TTC549 (cell line): ENCODE results near the gene STIMATE.

Experiments used
- FAIRE-seq: peaks from 2 replicates; lab custom pipeline; 2012; peaks lifted over from hg19 to GRCh38; lab: Jason Lieb, UNC

The STIMATE gene

DNA sequence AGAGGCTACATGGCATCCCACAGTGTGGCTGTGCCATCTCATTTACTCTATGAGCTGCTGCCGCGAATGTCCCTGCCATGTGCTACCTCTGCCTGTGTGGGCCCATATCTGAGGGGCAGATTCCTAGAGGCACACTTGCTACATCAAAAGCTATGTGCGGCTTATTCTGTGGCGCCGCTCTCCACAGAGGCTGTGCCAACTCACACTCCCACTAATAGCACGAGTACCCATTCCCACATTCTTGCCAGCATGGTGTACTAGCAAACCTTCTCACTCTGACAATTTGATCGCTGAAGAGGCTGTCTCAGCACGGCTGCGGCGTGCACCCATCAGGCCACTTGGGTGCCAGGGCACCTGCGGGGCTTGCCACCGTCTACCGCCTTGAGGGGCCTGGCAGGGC lies 31.4 kb downstream of the STIMATE start:
- FAIRE-seq: no peak

DNA sequence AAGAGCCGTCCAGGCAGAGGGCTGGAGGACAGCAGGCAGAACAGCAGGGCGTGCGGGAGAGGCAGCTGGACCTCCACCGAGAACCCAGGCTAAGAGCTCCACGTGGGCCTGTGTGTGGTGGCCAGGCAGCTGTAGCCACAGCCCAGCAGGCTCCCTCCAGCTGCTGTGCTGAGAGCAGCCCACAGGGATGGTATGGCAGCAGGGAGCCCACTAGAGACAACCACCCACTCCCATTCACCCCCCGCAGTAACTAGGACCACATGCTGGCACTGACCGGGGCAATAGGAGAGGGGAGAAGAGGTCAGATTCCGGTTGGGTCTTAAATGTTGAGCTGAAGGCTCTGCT lies 37.0 kb downstream of the STIMATE start:
- FAIRE-seq: no peak

DNA sequence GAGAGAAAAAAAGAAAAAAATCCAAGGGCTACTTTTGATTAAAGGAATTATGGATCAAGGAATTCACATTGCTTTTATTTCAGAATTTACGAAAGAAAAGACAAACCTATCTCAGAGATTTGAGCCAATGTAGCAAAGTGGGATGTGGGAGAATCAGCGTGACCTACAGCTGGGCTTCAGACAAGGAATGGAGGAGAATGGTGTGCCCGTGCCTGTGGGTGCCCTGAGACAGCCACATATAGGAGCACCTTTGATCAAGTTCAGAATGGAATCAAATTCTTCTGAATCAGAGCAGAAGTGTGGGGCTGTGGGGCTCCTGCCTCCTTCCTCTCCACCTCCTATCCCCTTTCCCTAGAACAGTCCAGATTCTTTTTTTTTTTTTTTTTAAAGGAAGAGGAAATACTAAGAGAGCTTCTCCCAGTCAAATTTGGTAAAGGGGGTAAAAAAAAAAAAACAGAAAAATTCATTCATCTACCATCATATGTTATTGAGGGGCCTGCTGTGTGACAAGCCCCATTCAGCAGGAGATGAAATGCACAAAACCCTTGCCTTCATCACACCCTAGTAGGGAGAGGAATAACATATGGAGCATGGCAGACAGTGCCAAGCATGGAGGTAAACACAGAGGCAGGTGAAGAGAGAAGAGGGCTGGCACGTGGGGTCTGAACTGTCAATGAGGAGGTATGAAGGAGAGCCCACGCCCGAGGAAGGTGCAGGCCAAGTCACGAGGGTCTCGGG lies 37.5 kb downstream of the STIMATE start:
- FAIRE-seq: no peak

DNA sequence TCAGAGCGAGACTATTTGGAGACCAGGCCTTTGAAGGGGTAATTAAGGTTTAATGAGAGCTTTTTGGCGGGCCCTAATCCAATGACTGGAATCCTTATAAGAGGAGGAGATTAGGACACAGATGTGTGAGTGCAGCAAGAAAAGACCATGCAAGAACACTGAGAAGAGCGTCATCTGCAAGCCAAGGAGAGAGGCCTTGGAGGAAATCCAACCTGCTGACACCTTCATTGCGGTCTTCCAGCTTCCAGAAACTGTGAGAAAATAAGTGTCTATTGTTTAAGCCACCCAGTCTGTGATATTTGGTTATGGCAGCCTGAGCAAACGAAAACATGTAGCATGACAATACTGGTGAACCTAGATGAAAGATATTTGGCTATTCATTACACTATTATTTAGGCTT lies 39.5 kb downstream of the STIMATE start:
- FAIRE-seq: no peak

DNA sequence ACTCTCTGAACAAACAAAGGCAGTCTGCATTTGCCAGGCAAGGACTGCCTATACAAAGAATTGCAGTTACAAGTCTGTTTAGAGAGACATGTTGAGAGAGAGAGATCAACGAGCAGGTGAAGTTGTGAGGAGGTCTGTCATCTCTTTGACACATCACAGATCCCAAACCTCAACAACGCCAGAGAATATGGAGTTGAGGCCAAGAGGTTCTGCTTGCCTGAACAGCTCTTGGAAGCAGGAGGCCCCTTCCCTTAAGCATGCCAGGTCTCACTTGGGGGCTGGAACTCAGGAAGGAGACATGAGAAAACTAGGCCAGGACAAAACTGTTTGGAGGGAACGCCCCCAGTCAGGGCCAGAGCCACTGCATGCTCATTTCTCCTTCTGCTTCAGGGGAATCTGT lies 40.2 kb downstream of the STIMATE start:
- no peak for FAIRE-seq

DNA sequence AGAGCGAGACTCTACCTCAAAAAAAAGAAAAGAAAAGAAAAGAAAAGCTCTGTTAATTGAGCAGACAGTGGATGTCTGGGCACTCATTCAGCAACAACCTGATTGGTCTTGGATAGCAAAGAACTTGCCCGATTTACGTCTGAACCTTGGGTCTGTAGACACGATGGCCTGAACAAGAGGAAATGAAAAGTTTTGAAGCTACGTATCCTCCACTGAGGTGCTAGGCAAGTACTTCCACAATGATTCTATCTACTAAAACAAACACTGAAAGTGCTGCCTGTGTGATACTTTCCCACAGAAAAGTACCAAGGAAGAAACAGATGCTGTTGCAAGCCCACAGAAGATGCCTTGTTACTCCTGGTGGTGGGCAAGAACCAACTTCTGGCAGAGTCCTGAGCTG lies 40.7 kb downstream of the STIMATE start:
- no peak for FAIRE-seq

DNA sequence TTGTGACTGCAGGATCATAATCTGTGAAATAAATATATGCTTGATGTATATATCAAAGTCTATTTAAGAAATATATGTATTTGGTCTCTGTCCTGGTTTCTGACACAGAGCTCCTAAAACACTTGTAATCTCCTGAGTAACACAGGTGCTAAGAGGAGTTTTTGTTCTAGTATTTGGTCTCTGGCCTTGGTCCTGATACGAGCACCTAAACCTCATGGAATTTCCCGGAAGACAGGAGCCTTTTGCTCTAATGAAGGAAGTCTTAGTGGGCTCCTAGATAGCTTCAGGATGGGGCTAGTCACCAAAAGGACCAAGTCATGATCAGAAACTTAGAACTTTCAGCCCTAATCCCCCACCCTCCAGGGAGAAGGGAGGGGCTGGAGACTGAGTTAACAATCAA lies 43.3 kb downstream of the STIMATE start:
- no peak for FAIRE-seq

DNA sequence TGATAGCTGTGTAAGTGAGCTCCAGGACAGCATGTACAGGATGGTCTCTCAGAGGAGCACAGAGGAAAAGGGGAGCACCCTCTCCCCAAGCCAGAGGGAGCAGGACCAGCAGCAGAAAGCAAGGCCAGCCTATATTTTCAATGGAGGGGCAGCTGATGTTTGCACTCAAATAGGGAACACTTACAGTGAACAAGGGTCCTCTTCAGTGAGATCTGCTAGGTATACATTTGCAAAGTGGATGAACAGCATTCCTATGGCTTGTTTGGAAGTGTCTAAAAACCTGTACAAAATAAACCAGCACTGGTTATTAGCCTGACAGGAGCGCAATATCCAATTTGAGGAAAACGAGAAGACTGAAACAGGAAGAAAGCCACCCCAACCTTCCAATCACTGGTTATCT lies 44.9 kb downstream of the STIMATE start:
- no peak for FAIRE-seq

DNA sequence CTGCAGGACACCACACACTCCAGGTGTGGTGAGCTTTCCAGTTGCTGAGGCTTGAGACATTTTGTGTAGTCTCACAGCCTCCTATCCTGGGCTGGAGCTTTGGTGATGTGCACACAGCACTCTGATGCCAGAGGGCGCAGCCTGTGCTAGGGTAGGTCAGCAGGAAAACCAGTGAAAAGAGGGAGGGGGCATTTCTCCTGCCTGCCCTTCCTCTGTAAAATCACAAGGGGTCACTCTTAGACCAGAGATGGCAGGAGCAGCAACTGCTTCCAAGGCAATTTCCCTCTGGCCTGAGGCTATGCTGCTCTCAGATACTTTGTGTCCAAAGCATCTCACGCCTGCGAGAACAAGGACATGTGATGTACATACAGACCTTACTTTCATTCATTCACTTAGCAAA lies 46.0 kb downstream of the STIMATE start:
- FAIRE-seq: no peak

DNA sequence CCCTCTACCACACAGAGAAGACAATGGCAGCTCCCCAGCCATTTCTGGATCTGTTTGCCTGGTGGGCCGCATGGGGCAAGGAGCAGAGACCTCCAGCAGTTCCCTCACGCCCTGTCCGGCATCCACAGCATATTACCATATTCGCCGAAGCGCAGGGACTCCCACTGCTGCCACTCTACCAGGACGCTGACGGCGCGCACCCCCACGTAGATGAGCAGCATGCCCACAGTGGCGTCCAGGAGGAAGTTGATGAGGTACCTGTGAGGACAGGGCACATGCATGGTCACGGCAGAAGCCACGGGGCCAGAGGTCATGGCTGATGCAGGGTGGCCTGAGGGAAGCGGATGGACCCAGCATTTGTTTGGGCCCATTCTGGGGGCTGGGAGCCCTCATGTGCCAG lies 47.7 kb downstream of the STIMATE start:
- no peak for FAIRE-seq

DNA sequence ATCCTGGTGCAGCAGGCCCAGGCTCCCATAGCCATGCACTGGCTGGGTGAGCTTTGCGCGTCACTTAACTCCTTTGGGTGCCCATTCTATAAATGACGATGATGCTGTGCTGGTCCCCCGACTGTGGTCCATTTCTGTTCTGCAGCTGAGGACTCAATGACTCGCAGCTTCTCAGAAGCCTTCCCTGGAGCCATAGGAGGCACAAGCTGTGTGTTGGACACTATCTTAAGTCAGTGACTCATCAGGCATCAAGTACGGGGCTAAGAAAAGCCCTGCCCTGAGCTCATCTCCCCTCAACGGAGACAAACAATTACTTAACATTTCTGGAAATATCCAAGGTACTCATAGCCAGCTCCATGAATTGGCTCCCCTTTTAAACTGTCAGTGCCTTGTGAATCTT lies 48.7 kb downstream of the STIMATE start:
- no peak for FAIRE-seq

DNA sequence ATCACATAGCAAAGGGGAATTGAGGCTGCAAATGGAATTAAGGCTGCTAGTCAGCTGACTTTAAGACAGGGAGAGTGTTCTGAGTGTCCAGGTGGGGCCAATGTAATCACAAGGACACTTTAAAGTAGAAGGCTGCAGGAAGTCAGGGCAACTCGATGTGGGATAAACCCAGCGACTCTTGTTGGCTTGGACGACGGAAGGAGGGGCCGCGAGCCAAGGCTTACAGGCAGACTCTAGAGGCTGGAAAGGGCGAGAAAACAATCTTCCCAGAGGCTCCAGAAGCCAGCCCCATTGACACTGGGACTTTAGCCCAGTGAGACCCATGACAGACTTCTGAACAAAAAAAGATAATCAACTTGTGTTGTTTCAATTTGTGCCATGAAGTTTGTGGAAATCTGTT lies 49.6 kb downstream of the STIMATE start:
- FAIRE-seq: no peak

DNA sequence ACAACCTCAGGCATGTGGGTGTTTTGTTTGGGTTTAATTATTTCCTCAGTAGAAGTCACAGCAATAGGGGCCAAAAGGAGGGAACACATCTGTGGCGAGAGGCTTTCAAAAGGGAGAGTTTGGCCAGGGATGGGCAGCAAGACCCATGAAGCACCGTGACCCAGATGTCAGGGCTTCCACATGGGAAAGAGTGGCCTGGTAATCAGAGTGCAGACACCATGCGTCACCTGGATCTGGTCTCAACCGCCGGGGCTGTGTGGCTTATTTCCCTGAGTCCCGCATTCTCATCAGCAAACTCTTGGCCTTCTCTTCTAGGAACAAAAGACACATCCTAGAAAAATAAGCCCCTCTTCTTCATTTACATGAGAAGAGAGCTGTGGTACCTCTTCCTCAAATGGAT lies 50.1 kb downstream of the STIMATE start:
- FAIRE-seq: no peak

DNA sequence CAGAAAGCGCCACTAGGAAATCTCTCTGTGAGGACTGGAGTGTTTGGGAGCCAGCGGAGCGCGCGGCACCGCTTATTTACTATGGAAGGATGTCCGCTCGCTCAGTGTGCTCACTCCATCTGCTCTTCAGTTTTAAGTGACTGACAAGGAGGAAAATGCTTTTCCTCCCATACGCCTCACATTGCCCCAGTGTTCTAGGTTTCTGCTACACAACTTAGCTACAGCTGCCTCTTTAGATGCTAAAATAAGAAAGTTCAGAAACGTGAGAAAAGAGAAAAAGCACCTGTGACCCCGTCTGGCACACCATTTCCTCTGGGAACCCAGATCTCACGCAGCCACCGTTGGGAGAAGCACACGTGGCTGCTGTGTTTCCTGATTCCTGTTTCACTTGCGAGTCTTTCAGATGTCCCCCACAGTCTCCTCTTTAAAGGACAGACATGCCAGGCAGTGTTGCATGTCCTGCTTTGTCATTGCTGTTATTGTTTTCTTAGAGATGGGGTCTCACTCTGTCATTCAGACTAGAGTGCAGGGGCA lies 50.8 kb downstream of the STIMATE start:
- no peak for FAIRE-seq

DNA sequence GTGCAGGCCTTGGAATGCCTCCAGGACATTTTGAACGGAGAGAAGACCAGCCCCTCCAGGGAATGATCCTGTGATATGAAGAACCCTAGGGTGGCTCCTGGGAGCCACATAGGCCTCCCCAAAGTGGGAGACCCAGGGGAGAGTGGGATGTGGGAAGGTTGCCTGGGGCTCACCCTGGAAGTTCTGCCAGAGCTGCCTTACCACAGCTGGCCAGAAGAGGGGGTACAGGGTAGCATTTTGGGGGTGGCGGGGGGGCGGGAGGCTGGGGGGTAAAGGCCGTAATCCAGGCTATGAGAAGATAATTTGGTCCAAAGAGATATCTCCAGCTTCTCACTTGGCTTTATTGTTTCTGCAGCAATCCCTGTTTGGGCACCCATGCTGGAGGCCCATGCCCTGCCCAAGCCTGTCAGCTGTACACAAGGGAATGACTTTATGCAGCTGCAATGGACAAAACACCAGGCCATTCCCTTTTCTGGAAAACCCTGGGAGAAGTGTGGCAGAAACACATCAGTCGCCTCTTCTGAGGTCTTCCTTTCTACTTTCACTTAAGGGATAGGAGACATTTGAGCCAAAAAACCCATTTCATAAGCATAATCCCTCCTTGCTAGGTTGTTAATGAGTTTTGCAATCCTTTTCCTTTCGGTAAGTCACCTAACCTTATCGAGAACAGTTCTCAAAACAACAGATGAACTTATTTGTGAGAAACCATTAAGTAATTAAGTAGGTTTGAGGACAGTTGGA lies 51.5 kb downstream of the STIMATE start:
- FAIRE-seq: no peak

DNA sequence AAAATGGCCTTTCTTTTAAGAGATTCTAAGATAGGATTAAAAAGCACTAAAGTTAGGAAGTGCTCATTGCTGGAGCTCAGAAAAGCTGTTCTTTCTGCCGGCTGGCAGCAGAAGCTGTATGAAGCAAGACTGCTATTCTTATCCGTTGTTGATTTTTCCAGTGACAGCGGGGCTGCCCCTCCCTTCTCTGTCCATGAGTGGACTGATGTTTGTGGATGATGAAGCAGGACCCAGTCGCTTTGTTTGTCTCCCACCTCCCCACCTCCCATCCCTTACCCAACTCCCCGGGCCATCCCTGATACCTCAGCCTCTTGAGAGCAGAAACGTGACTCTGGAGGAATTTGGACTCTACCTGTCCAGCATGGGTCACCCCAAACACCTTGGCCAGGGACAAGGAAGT lies 52.2 kb downstream of the STIMATE start:
- FAIRE-seq: no peak

DNA sequence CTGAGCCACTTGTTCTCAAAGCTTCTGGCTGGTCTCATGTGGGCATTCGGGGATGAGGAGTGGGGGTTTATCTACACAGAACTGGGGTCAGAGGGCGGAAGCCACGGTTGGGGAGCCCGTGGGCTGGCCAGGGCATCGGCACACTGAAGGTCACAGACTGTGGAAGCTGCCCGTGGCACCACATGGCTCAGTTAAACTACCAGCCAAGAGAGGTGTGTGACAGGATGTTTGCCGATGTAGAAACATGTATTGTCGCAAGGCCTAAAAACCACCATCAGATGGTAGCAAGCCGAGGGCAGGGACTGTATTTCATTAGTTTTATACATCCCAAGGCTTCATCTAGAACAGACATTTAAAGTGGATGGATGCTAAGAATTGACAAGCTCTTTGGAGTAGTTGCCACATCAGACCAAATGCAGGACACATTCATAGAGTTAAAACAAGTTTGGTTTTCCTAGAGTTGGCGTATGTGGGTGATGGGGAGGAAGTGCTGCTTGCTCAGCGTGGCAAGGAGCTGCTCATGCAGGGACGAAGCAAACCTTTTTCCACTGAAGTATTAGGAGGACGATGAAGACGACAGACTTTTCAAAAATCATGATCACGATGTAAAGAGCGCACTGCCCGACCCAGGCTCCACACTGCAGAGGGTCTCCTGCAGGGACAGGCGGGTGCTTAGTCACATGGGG lies 52.9 kb downstream of the STIMATE start:
- no peak for FAIRE-seq

DNA sequence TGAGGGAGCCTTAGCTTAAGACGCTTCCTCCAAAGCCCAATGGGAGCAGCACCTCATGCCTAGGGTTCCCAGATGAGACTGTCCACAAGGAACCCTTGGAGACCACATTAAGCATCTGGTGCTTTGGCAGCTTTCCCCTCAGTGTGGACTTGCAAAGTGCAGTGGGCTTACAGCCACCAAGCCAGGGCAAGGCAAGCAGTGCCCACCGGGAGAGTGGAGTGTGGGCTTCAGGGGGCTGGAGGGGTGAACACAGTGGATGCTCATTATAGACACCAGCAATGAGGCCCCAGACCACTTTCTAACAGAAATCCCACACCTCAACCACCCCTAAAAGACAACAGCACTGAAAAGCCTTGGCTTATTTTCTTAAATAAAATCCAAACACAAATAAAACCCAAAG lies 53.5 kb downstream of the STIMATE start:
- no peak for FAIRE-seq

DNA sequence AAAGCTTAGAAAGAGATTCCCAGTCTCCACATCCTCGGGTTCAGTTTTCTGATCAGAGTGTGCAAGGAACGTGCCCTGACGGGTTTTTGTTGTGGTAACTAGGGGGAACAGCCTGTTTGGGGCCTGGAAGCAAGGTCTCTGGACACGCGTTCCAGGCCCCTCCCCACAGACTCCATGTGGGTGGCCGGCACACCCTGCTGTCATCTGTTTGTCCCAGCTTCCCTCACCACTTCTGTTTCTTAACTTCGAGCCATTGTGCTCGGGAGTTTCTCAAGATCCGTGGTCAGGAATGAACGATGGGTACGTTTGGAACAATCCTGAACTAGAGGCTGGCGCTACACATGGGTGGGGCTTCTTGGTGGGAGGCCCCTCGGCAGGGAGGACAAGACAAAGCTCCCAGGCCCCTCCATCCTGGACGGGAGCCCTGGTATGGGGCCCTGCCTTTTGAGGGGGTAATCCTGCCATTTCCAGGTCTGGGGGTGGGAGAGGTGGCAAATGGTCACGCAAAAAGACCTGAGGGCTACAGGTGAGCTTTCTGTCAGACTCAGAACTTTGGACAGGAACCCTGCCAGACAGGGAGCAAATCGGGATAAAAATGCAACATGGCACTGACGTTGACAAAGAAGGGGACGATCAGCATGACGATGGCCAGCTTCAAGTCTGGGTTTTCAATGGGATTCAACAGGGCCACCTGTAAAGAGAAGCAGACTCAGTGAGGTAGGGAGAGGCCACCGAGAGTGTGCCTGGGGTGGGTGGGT lies 54.1 kb downstream of the STIMATE start:
- FAIRE-seq: no peak

DNA sequence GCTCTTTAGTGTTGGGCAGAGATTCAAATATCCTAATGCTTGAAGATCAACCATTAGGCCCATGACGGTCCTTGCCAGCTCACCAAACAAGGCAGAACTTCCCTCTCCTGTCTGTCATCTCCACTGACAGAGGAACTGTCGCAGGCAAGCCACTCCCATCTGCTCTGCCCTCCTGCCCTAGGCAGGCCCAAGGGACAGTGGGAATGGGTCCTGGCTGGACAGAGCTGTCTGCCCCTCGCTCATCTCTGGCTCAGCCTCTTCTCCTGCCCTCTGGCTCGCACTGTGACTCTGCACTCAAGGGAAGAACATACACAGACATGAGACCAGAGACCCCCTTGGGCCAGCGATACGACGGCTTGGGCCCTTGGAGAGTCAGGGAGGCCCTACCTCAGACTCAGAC lies 54.9 kb downstream of the STIMATE start:
- no peak for FAIRE-seq

DNA sequence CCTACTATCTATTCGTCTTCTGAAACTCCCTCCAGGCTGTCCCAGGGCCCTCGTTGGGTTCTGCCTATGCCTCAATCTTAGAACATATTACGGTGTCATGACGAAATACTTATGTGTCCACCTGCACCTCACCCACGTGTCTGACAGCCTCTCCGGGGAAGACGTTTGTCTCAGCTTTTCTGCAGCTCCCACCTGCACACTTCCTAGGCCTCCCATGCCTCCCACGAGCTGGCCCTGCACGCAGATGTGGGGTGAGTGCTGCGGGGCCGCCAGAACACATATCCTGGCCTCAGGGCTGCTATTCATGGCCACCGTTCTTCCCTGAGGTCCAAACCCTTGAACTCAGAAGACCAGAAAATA lies 55.4 kb downstream of the STIMATE start:
- no peak for FAIRE-seq

DNA sequence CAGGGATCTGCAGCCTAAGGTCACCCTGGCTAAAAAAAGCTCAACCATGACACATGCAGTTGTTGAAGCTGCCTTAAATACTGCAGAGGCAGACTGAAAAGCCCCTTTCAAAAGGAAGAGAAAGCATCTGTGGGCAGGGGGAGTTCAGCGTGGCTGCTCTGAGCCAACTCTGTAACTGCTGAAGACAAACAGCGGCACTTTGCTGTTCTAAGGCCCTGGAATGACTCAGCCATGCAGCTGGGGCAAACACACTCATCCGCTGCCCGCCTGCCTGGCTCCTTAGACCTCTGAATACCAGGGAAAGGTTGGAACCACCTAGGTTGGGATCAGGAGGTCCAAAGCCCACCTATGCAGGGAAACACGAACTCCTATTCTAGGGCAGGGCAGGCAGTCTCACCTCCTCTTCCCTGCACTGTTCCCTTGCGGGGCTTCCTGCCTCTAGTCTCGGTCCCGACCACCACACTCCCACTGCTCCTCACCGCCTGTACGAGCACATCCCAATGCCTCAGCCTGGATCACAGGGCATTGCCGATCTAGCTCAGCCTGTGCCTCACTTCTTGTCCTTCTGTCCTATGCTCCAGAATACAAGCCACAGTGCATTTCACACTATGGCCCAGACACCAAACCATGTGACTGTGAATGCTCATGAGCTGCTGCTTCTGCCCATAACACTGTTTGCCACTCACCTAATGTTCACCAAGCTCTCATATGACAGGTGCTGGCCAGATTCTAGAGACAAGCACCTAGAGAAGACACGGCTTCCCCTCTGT lies 56.0 kb downstream of the STIMATE start:
- no peak for FAIRE-seq
